OCI-LY7 (cell line): ENCODE measurements around the gene PRB4. TPM values are rescaled to one million over a fixed set of nuclear protein-coding genes. Genes with fewer than 3 reads are reported as not detected.

Source experiments
- BruUV-seq: library from RNA; stranded (reverse); fragments of 400-500 nt; replicated peaks from 2 replicates; lab custom pipeline; 2021; lab: Mats Ljungman, UMichigan
- CTCF ChIA-PET: fragments of 300-600 bp; sonication (Branson Sonifier 250); formaldehyde crosslinking; loops from one replicate; lab custom pipeline; 2022; ENCODE audit warnings: antibody characterized with exemption; ENCODE audit not compliant: unreplicated experiment; lab: Charles Lee
- POLR2A ChIA-PET: fragments of 300-600 bp; sonication (Branson Sonifier 250); formaldehyde crosslinking; loops from one replicate; lab custom pipeline; 2022; ENCODE audit warnings: antibody characterized with exemption; lab: Charles Lee
- DNase-seq: peaks from one replicate; pipeline ENCODE4 v3.0.0-alpha.2; 2015; ENCODE audit warnings: low spot score
- H2AFZ ChIP-seq: fragments of 200-600 bp; sonication (generic), shearing (Covaris generic); 2 replicates; pipeline ENCODE4 v1.6.1; 2014; ENCODE audit warnings: mild to moderate bottlenecking, antibody characterized with exemption, low read length, moderate library complexity
- H3K27ac ChIP-seq: fragments of 200-600 bp; sonication (generic); 2 replicates; pipeline ENCODE4 v1.5.1; 2014; ENCODE audit warnings: mixed run types, low read depth, mild to moderate bottlenecking, moderate library complexity, low read length, inconsistent platforms; ENCODE audit not compliant: poor library complexity, severe bottlenecking
- H3K36me3 ChIP-seq: fragments of 200-600 bp; sonication (generic); 2 replicates; pipeline ENCODE4 v1.6.1; 2014; ENCODE audit warnings: mild to moderate bottlenecking, antibody characterized with exemption, low read length, moderate library complexity, mixed read lengths; ENCODE audit not compliant: insufficient read depth
- H3K4me1 ChIP-seq: fragments of 200-600 bp; sonication (generic); 2 replicates; pipeline ENCODE4 v1.5.1; 2014; ENCODE audit warnings: mild to moderate bottlenecking, low read length; ENCODE audit not compliant: insufficient read depth, poor library complexity, severe bottlenecking
- H3K4me2 ChIP-seq: fragments of 200-600 bp; sonication (generic); 2 replicates; pipeline ENCODE4 v1.6.1; 2014; ENCODE audit warnings: mild to moderate bottlenecking, low read length
- H3K4me3 ChIP-seq: fragments of 200-600 bp; sonication (generic); 2 replicates; pipeline ENCODE4 v1.5.1; 2014; ENCODE audit warnings: mild to moderate bottlenecking, low read depth, low read length; ENCODE audit not compliant: poor library complexity, severe bottlenecking
- H3K79me2 ChIP-seq: fragments of 200-600 bp; sonication (generic); 2 replicates; pipeline ENCODE4 v1.6.1; 2016; ENCODE audit warnings: low read depth, mild to moderate bottlenecking, low read length, moderate library complexity, mixed read lengths; ENCODE audit not compliant: insufficient read depth
- H3K9me2 ChIP-seq: fragments of 200-600 bp; sonication (generic); 2 replicates; pipeline ENCODE4 v1.6.1; 2016; ENCODE audit warnings: mild to moderate bottlenecking, low read length, mixed read lengths; ENCODE audit not compliant: insufficient read depth
- H3K9me3 ChIP-seq: fragments of 200-600 bp; sonication (generic); 2 replicates; pipeline ENCODE4 v1.6.1; 2014; ENCODE audit warnings: mild to moderate bottlenecking, mixed run types, low read length, mixed read lengths
- H4K20me1 ChIP-seq: fragments of 200-600 bp; sonication (generic); 2 replicates; pipeline ENCODE4 v1.6.1; 2014; ENCODE audit warnings: mild to moderate bottlenecking, antibody characterized with exemption, low read length, moderate library complexity, mixed read lengths; ENCODE audit not compliant: insufficient read depth
- EZH2phosphoT487 ChIP-seq: fragments of 200-600 bp; sonication (generic); IDR thresholded peaks from 2 replicates; pipeline ENCODE4 v1.6.1; 2018; ENCODE audit warnings: low read depth, borderline replicate concordance, mild to moderate bottlenecking, mixed run types, antibody characterized with exemption, low read length, moderate library complexity, mixed read lengths
- intact Hi-C: fragments of 100-400 bp; cut with micrococcal nuclease; formaldehyde crosslinking; loops from one replicate; pipeline ENCODE4 v1.10.0; 2022; ENCODE audit not compliant: unreplicated experiment
- total RNA-seq, 2 experiments: library from RNA; depleted of rRNA in 1 of 2; stranded (reverse); fragments of >200 nt in 1 of 2; shearing (Covaris generic) in 1 of 2; gene quantifications; 2 replicates each; pipeline ENCODE4 v1.2.3, GENCODE V29; 2014 to 2022
- TF ChIP-seq, protein P1 (sequence below): fragments of 200-600 bp; sonication (generic); conservative IDR thresholded peaks from 2 replicates; pipeline ENCODE4 v1.5.1; 2014; ENCODE audit warnings: mild to moderate bottlenecking, antibody characterized with exemption, low read length, moderate library complexity, mixed read lengths

PRB4 gene
- total RNA-seq, 2 experiments from 2014 or later, result not detected

DNA sequence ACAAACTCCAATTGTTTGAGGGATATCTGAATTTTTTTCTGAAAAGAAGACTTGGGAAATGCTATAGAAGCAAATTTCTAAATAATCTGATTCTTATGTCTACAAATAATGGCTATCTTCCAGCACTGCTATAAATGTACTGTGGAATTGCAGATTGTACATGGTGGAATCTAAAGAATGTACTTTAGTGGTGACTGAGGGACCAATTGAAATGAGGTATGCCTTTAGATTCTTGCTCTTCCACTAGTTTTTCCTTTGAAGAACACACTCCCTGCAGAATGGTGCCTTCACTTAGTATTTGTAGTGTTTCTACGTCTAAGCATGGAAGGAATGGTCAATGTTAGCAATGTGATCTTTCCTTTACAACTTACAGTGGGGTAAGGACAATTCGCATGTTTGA, 11.7 kb upstream of the PRB4 start:
- no TSS peak for BruUV-seq
- no peak overlapping the region for H3K4me2 ChIP-seq
- no peaks in the 10 kb centered on the region for H3K79me2 ChIP-seq
- H3K27ac ChIP-seq, result no peak overlapping the region
- no peak overlapping the region for H3K4me3 ChIP-seq
- CTCF ChIA-PET, result no interaction called here
- no peak for TF ChIP-seq EZH2phosphoT487
- TF ChIP-seq, protein P1, sequence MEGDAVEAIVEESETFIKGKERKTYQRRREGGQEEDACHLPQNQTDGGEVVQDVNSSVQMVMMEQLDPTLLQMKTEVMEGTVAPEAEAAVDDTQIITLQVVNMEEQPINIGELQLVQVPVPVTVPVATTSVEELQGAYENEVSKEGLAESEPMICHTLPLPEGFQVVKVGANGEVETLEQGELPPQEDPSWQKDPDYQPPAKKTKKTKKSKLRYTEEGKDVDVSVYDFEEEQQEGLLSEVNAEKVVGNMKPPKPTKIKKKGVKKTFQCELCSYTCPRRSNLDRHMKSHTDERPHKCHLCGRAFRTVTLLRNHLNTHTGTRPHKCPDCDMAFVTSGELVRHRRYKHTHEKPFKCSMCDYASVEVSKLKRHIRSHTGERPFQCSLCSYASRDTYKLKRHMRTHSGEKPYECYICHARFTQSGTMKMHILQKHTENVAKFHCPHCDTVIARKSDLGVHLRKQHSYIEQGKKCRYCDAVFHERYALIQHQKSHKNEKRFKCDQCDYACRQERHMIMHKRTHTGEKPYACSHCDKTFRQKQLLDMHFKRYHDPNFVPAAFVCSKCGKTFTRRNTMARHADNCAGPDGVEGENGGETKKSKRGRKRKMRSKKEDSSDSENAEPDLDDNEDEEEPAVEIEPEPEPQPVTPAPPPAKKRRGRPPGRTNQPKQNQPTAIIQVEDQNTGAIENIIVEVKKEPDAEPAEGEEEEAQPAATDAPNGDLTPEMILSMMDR, result no peak
- no peak for DNase-seq
- no peaks in the 10 kb centered on the region for H4K20me1 ChIP-seq
- no peaks in the 10 kb centered on the region for H3K9me3 ChIP-seq
- intact Hi-C loops, result no loop called here
- H3K9me2 ChIP-seq, result no peaks in the 10 kb centered on the region
- no peaks in the 10 kb centered on the region for H3K4me1 ChIP-seq
- no peak overlapping the region for H2AFZ ChIP-seq
- no peaks in the 10 kb centered on the region for H3K36me3 ChIP-seq
- POLR2A ChIA-PET, result no interaction called here

DNA sequence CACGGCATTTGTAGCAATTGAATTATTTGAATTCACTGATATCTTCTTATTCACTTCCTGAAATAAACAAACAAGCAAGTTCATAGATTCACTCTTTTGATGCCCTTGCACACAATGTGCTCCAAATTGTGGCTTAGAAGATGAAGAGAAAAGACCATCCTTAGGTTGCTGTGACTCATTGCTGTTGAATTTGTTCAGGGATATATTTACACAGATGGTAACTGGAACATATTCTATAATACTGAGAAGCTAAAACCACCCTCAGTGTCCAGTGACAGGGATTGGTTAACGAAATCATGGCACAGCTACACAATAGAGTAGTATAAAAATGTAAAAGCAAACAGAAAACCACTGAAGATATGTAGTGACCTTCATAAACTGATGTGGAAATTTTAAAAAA, 3.1 kb downstream of the PRB4 start:
- intact Hi-C loops, result no loop called here
- DNase-seq, result no peak
- TF ChIP-seq, protein P1, result no peak
- TF ChIP-seq EZH2phosphoT487, result no peak
- Histone ChIP-seq H3K4me1 (no peaks in the 10 kb centered on the region), H2AFZ (no peak overlapping the region), H3K4me2 (no peak overlapping the region), H3K9me3 (no peaks in the 10 kb centered on the region), H4K20me1 (no peaks in the 10 kb centered on the region), H3K36me3 (no peaks in the 10 kb centered on the region), H3K9me2 (no peaks in the 10 kb centered on the region), H3K4me3 (no peak overlapping the region), H3K79me2 (no peaks in the 10 kb centered on the region), H3K27ac (no peak overlapping the region)
- ChIA-PET CTCF (no interaction called here), POLR2A (no interaction called here)
- no TSS peak for BruUV-seq

DNA sequence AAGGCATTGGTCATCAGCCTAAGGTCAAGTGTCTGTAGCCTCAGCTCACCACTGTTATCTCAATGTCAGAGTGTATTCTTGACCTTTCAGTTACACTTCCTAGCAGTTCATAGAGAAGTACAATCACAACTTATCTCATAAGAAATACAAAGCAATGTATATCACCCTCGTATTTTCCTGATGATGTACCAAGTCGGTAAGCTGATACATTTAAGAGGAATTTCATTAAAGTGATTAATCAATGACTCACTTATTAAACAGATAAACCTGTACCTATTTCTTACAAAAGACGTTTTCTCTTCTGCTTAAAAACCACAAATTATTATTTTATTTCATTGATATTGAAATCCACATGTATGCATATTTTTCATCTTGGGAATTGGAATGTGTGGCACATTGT, 36.8 kb downstream of the PRB4 start:
- Histone ChIP-seq H3K9me3 (no peaks in the 10 kb centered on the region), H3K4me2 (no peak overlapping the region), H3K27ac (no peak overlapping the region), H3K4me3 (no peak overlapping the region), H3K4me1 (no peaks in the 10 kb centered on the region), H3K79me2 (no peaks in the 10 kb centered on the region), H2AFZ (no peak overlapping the region), H3K36me3 (no peaks in the 10 kb centered on the region), H4K20me1 (no peaks in the 10 kb centered on the region), H3K9me2 (no peaks in the 10 kb centered on the region)
- TF ChIP-seq, protein P1, result no peak
- no peak for TF ChIP-seq EZH2phosphoT487
- intact Hi-C loops, result no loop called here
- ChIA-PET POLR2A (no interaction called here), CTCF (no interaction called here)
- DNase-seq, result no peak
- no TSS peak for BruUV-seq
